GM19455 (cell line): ENCODE data around the gene CCDC187.

Source experiments
- ATAC-seq: cut with Tn5 transposase; IDR thresholded peaks from one replicate; pipeline ENCODE4 v1.9.1; 2021; ENCODE audit not compliant: unreplicated experiment

Gene CCDC187

DNA sequence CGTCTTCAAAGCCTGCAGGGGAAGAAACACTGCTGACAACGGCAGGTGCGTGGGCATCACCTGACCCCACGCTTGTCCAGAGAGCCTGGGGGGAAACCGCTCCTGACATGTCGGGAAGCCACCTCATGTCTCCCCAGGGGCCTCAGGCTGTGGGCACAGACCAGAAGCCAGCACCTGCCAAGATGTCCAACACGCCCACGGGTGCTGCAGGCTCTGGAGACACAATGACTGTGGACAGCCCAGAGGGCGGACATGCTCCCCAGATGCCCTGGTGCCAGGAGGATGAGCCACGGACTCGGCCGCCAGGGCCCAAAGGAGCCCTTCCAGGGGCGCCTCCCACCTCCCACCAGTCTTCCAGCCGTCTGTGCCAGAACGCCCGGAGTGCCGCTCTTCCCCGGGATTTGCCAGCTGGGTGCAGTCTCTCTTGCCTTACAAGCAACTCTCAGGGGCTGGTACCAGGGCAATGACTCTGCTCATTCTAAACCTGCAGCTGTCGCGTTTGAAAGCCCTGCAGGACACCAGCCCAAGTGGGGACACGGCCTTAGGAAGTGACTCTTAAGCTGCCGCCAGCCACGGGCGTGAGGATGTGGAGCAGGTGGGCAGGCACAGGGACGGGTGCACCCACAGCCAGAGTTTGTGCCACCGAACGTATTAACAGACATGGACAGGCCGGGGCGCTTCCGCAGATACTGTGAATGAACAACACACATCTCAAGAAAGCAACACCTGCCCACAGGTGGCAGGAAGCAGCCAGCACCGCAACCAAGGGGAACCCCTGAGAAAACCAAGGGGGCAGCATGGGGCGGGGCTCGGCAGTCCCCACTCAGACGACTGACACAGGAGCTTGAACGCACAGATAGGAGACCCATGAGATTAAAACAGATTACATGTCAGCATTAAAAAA, 92.2 kb downstream of the CCDC187 start:
- no peak for ATAC-seq

DNA sequence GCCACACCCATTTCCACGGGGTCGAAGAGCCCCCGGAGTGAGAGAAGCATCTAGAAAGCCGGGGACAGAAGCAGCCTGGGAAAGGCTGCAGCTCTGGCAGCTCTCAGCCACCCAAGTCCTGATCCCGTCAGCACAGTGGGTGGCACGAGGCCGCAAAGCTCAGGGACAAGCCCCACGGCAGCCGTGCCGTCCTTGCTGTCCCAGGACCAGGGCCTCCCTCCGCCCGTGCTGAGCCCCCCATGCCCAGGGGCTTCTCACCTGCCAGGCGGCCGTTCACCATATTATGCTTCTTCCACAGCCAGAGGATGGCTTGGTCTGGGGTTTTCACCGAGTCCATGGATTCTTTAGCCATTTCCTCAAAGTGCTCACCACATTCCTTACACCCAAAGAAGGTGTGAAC, 92.9 kb downstream of the CCDC187 start:
- ATAC-seq: no peak

DNA sequence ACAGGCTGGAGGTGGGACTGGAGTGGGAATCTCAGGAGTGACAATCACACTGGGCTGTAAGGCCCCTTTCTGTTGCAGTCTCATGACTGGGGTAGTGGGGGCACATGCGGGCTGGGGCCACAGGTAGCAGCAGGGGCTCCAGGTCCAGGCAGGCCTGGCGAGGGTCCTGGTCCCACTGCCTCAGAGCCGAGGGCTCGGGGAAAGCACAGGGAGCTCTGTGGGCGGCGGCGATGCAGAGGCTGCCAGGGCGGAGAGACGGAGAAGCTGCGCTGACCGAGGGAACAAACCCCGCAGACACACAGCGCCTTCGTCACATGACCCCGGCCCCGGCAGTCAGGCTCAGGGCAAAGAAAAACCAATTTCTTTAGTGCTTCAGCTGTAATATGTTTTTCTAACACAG, 93.6 kb downstream of the CCDC187 start:
- no peak for ATAC-seq

DNA sequence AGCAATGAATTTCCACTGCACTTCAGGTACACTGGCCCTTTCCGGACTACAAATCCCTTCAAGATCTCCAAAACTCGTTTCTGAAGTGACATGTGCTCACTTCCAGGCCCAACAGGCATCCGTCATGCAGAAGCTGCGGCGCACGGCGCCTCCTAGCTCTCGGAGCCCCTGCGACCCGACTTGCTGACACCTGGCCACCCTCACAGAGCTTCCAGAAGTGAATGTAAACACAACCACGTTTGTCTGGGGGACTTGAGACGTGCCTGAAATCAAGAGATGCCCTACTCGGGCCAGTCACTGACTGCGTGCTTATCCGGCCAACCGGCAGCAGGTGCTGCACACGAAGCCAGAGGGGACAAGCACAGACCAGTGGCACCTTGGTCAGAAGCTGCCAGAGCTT, 94.1 kb downstream of the CCDC187 start:
- no peak for ATAC-seq

DNA sequence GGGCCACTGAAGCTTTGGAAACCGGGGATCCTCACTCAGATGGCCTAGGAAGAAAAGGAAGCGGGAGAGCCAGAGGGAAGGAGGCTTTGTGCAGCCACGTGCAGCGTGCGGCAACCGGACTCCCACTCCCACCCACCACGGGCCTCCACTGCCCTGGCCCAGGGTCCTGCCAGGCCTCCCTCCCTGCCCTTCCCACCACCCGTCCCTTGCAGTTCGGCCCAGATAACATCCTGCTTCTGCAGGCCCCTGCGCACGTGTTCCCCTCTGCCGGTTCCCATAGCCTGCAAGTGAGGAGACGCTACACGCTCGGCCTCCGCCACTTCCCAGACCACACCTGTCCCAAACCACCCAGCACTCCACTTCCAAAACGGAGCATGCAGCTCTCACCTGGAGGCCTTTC, 94.7 kb downstream of the CCDC187 start:
- no peak for ATAC-seq

DNA sequence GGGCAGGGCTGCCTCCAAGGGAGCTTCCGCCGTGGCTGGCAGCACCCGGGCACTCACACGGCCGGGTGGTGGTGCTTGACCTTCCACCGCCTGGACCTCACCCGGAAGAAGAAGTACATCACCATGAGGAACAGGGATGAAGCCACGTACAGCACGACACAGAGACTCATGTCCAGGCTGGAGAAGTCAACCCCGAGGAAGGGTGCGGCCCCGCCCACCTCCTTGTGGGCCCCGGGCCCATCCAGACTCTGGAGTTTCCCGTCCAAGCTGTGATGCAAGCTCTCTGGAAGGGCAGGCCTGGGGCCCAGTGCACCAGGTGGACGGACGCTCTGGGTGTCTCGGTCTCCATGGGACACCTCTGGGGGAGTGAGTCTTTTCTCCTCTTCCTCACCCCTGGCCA, 95.2 kb downstream of the CCDC187 start:
- ATAC-seq: no peak

DNA sequence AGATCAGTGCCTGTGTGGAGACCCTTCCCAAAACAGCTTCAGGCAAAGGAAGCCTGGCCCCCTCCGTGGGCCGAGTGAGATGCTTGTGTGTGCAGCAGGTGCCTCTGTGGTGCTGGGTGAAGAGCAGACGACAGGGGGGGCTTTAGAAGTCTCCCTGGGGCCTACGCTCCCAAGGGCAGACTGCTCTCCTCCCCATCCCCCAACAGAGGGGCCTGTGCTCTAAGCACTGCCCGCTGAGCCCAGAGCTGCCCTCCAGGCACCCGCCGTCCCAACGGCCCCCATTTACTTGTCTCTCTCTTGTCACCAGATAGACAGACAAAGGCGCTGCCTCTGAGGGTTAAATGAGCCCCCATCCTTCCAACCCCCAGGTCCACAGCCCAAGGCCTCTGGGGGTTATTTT, 96.3 kb downstream of the CCDC187 start:
- ATAC-seq: no peak

DNA sequence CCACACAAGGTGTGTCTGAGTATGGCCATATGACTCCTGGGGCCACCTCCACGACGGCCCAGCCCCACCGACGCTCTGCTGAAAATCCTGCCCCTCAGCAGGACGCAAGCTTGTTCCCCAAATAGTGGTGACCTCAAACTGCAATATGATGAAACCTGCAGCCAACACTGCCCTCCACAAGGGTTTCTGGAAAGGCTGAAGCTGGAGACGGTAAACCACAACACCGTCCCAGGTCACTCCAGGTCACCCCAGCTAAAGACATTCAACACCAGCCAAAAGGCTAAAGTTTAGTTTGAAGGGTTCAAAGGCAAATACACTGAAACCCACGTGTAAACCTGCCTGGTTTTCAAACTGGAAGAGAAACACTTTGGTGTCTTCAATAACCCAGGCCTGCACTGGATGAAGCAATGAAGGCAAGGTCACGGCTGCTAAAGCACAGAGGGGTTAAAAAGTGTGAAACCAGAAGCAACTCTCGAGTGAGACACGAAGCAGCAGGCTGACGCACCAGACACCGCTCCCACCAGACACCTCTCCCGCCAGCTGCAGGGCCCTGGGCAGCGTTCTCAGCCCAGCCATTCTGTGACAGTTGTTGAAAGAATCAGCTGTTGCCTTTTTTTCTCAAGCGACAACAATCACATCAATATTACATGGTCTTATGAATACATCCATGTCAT, 97.2 kb downstream of the CCDC187 start:
- no peak for ATAC-seq

DNA sequence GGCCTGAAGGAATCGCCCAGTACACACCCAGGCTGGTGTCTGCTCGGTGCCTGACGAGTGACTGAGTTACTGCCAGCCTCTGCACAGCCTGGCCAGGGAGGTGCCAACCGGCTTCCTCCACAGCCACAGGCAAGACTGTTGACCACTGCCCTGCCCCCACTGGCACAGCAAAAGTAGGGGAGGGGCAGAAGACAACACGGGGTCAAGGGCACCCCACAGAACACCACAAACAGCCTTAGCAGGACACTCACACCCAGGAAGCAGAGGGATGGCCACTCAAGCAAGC, 98.2 kb downstream of the CCDC187 start:
- no peak for ATAC-seq

DNA sequence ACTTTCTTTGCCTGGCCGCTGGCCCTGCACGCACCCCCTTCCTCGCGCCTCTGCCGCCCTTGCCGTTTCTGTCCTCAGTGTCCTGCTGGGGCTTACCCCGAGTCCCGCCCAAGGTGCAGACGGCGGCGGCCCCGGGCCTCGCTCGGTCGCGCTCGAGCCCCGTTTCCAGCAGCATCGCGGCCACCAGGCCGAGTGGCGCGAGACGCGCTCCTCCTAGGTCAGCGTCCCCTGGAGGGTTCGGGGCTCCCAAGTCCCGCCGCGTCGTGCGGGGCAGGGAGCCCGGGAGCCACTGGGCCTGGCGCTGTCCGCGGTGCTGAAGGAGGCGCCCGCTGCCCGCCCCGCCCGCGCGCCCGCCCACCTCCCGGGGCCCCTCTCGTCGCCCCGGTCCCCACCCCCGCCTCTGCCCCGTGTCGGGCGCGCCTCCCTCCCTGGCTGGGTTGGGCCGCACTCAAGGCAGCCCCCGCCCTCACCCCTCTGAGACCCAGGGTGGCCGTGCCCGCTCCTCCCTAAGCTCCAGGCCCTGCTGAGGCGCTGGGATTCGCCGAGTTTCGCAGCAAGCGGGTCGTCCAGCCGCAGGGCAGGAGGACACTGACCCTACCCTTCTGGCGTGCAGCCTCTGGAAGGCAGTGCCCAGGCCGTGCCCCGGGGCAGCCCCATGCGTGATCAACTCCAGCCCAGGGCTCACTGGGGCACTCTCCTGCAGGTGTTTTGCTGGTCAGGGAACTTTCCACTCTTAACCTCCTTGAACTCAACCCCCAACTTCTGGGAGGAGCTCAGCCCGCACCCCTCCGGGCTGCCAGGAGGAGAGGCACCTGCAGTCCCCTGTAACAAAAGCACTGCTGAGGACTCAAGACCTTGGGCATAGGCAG, 98.8 kb downstream of the CCDC187 start, which contains the start of gene LHX3:
Gene LHX3, minus strand, starts transcription at position 291 of the 869 bp plus-strand sequence. Its CDS starts 116 bp downstream, at position 175.
- no peak for ATAC-seq

DNA sequence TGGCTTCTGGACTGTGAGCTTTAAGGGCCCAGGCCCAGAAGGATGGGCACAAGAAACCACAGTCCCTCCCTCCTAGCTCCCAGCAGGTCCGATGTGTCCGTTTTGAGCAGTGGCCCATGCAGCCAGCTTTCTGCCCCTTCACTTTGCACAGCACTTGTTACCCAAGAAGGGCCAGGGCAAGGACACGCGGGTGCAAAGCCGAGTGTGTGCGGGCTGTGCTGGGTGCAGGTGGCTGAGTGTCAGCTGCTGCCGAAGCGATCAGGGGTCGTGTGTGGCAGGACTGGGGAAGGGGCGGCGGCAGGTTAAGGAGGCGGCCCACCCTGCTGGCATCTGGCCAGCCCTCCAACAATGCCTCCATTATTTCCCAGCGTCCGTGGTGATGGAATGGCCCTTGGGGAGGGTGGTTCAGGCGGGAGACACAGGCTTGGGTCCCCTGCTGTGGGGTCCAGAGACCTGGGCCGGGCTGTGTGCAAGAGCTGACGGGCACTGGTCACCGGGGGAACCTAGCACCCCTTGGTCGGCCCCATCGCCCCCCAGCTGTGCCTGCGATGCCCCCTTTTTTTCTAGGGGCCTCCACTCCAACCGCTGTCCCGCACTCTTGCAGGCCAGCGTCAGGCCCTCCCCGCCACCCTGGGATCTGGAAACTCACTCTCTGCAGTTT, 99.6 kb downstream of the CCDC187 start:
- no peak for ATAC-seq

DNA sequence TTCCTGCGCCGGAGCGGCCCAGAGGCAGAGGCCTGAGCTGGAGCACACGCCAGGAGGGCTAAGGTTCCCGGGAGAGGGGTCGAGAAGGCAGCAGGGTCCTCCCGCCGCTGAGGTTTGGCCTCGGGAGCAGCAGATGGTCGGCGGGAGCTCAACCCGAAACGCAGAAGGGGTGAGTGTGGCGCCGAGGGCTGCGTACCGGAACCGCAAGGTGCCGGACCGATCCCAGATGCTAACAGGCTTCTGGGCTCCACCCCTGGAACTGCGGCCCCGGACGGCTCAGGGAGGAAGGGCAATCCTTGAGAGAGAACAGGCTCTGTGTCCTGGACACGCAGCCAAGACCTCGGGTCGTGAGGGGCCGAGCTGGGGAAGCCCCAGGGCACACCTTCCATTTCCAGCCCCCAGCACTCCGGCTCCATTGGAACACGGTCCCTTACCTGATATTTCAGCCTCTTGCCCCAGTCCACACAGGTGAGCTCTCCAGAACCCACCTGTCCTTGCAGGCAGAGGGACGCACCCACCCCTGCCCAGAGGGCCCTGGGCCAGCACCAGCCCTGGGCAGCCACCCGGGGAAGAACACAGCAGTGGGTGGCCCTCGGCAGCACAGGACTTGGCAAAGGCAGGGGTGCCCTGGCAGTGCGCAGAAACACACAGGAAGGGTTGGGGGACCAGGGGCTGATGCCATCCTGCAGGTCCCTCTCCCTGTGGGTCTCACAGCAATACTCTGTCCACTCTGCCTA, 100.3 kb downstream of the CCDC187 start:
- ATAC-seq: no peak

DNA sequence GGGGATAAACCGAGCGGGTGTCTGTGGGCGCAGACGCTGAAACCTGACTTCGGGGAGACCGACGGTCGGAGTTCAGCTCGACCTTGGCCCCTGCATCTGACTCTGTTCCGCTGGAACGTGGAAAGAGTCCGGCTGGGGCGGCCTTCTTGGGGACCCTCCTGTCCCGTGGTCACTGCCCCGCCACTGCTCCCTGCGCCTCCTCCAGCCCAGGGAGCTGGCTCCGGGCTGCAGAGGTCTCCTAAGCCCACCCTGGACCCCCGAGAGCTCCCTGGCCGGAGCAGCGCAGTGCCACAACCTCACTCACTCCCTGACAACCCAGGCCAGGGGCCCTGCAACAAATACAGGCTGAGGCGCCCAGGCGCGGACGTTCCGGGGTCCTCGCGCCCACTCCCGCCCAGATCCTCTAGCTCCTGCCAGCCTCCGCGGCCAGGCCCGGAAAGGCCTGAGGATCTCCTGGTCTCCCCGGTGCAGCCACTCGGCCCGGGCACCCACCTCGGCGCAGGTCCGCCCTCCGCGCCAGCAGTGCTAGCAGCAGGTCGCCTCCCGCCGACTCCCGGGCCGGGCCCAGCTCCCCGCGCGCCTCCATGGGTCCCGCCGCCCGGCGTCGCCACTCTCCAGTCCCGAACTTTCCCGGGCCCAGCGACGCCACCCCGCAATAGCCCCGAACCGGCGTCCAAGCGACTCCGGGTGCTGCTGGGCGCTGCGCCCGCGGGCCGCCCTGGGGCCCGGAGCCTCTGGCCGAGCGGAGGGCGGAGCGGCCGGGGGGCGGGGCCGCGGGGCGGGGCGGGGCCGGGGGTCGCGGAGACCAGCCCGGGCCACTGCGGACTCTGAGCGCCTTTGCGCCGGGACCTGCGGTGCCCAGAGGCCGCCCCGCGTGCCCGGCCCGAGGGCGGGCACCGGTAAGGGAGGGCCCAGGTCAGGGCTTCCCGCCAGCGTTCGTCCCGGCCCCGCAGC, 101.2 kb downstream of the CCDC187 start:
- no peak for ATAC-seq

DNA sequence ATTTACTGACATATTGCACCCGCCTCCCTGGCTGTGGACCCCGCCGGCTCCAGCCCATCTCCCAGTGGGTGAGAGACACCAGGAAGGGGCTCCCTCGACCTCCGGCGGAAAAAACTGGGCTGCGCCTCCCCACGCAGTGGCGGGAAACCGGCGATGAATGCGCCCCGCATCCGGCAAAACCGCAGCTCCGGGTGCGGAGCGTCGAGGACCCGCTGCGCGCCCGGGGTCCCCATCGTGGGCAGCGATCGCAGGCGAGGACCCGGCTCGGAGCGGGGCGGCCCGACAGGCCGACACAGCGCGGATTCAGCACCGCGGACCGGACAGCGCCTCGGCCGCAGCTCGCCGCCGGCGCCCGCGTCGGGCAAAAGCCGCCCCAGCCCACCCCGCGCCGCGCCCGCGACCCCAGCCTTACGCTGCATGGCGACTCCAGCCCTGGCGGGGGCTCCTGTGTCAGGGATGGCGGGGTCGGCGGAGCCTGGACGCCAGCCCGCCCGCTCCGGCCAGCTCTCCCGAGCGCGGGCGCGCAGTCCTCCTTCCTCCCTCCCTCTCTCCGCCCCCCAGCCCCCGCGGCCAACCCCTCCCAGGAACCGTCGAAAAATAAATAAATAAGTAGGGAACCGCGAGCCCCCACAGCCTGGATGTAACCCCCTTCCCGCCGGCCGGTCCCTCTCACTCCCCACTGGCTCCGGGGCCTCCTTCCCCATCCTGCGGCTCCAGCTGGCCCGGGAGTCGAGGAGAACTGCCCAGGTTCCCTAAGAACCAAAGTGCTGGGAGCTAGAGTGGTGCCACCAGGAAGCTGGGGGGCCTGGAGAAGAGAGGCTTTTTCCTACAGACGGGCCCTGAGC, 102.1 kb downstream of the CCDC187 start:
- no peak for ATAC-seq

DNA sequence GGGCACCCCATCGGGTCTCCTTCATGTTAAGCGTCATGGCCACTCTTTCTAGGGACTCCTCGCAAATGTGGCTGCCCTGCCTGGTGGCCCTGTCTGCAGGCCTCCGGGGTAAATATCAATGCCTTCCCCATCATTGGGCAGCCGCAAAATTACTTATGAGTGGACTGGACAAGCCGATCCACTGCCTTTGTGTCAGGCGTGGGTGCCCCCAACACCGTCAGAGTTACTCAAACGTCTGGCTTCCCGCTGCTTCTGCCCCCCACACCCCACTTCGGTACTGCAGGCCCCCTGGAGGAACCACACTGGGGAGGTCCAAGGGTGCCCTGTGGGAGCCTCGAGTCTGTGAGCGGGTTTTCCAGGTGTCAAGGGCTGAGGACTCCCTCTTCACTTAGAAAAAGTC, 102.7 kb downstream of the CCDC187 start:
- ATAC-seq: no peak

DNA sequence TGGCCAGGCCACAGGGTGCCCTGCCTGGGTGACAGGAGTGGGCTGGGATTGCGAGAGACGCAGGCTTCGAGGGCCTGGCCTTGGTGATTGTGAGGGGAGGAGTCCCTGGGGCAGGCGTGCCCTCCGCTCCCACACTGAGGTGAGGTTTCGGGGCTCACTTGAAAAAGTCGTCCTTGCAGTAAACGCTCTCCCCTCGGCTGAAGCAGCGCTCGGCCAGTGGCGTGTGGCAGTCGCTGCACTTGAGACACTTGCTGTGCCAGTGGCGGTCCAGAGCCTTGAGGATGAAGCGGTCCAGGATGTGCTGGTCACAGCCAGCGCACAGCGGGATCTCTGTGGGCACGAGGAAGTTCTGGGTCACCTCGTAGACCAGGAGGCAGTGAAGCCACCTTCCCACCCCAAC, 103.5 kb downstream of the CCDC187 start:
- no peak for ATAC-seq
